ENCODE measurements around the gene GLRX3.

GRCh38 chr10:130110246-130111112, 25.7 kb upstream of the GLRX3 start, which contains the start of gene C10orf143:
- no peak for TF ChIP-seq CTCF (IDR thresholded peaks at IDR 0.05; ENCODE audit: low read length)
- no peak for TF ChIP-seq EZH2 (IDR thresholded peaks at IDR 0.05; ENCODE audit: borderline replicate concordance, low read length)

Measured in OCI-LY1 (cell line).